ENCODE measurements around the gene PEX1. TPM values are rescaled to one million over a fixed set of nuclear protein-coding genes. Genes with fewer than 3 reads are reported as not detected.

Gene PEX1
- total RNA-seq, 3 donors from 2014 or later = 20.2 to 52.8 (median 34.4) TPM

GRCh38 chr7:92506363-92506762 lies 22.0 kb downstream of the PEX1 start:
- peaks cover 4% of the 10 kb centered on the region for H3K36me3 ChIP-seq
- H3K27ac ChIP-seq = no peak overlapping the region
- H3K4me1 ChIP-seq = no peaks in the 10 kb centered on the region
- intact Hi-C loops (cut with DNase I; ENCODE audit: low total_unique reads) = no loop called here
- no peak overlapping the region for H3K4me3 ChIP-seq
- TF ChIP-seq POLR2AphosphoS5 (IDR thresholded peaks at IDR 0.05) = no peak
- TF ChIP-seq POLR2A (IDR thresholded peaks at IDR 0.05) = no peak
- no peak for TF ChIP-seq CTCF (IDR thresholded peaks at IDR 0.05)
- H3K9me3 ChIP-seq = no peaks in the 10 kb centered on the region
- DNase-seq (ENCODE audit: low spot score in 2 of 2) = no peak
- H3K27me3 ChIP-seq = no peaks in the 10 kb centered on the region

- no peaks in the 10 kb centered on the region for H3K27me3 ChIP-seq
- intact Hi-C loops (cut with DNase I; ENCODE audit: low total_unique reads) = no loop called here
- no peak overlapping the region for H3K4me3 ChIP-seq
- H3K9me3 ChIP-seq = no peaks in the 10 kb centered on the region
- TF ChIP-seq CTCF (IDR thresholded peaks at IDR 0.05) (no peak), POLR2AphosphoS5 (IDR thresholded peaks at IDR 0.05) (no peak), POLR2A (IDR thresholded peaks at IDR 0.05) (no peak)
- no peak overlapping the region for H3K27ac ChIP-seq
- peaks cover 5% of the 10 kb centered on the region for H3K36me3 ChIP-seq
- H3K4me1 ChIP-seq = no peaks in the 10 kb centered on the region
- DNase-seq (ENCODE audit: low spot score in 2 of 2) = no peak
Observed at GRCh38 chr7:92504563-92504962, 23.8 kb downstream of the PEX1 start.

- DNase-seq (ENCODE audit: low spot score in 2 of 2) = no peak
- Histone ChIP-seq H3K27ac (no peak overlapping the region), H3K4me3 (no peak overlapping the region), H3K4me1 (no peaks in the 10 kb centered on the region), H3K9me3 (no peaks in the 10 kb centered on the region), H3K27me3 (no peaks in the 10 kb centered on the region), H3K36me3 (peaks cover 13% of the 10 kb centered on the region)
- TF ChIP-seq POLR2AphosphoS5 (IDR thresholded peaks at IDR 0.05) (no peak), POLR2A (IDR thresholded peaks at IDR 0.05) (no peak), CTCF (IDR thresholded peaks at IDR 0.05) (no peak)
- intact Hi-C loops (cut with DNase I; ENCODE audit: low total_unique reads) = no loop called here
Observed at GRCh38 chr7:92503767-92504166, 24.6 kb downstream of the PEX1 start.

- Histone ChIP-seq H3K4me3 (no peak overlapping the region), H3K9me3 (no peaks in the 10 kb centered on the region), H3K4me1 (no peaks in the 10 kb centered on the region), H3K36me3 (peaks cover 12% of the 10 kb centered on the region), H3K27ac (no peak overlapping the region), H3K27me3 (no peaks in the 10 kb centered on the region)
- DNase-seq (ENCODE audit: low spot score in 2 of 2) = no peak
- no peak for TF ChIP-seq POLR2A (IDR thresholded peaks at IDR 0.05)
- TF ChIP-seq CTCF (IDR thresholded peaks at IDR 0.05) = no peak
- intact Hi-C loops (cut with DNase I; ENCODE audit: low total_unique reads) = no loop called here
Observed at GRCh38 chr7:92498557-92498956, 29.8 kb downstream of the PEX1 start.

- no peak for DNase-seq (ENCODE audit: low spot score in 2 of 2)
- Histone ChIP-seq H3K9me3 (no peaks in the 10 kb centered on the region), H3K4me3 (no peak overlapping the region), H3K4me1 (no peaks in the 10 kb centered on the region), H3K36me3 (peaks cover 16% of the 10 kb centered on the region), H3K27me3 (no peaks in the 10 kb centered on the region), H3K27ac (no peak overlapping the region)
- TF ChIP-seq POLR2AphosphoS5 (IDR thresholded peaks at IDR 0.05) (no peak), CTCF (IDR thresholded peaks at IDR 0.05) (no peak), POLR2A (IDR thresholded peaks at IDR 0.05) (no peak)
- intact Hi-C loops (cut with DNase I; ENCODE audit: low total_unique reads) = no loop called here
Observed at GRCh38 chr7:92496876-92497275, 31.4 kb downstream of the PEX1 start.
